ENCODE measurements around the gene C6orf136.

DNA sequence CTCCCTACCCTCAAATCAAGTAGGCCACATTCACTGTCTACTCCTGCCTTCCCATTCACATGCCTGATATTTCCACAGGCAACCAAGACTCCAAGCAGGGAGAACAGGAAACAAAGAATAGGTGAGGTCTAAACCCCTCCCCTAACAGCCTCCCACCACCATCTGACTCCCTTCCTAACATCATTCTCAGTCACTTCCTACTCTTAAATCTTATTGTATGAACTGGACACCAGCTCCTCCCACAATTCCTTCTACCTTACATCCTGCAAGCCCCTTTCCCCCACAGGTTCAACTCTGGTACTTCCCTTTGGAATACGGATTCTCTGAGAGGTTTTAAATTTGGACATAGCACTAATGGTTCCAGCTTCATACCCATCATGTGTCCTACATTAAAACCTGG is 944 bp upstream of the C6orf136 start:
- TF ChIP-seq EZH2 (IDR thresholded peaks at IDR 0.05; ENCODE audit: borderline replicate concordance, low read length), result no peak
- TF ChIP-seq, protein P1, sequence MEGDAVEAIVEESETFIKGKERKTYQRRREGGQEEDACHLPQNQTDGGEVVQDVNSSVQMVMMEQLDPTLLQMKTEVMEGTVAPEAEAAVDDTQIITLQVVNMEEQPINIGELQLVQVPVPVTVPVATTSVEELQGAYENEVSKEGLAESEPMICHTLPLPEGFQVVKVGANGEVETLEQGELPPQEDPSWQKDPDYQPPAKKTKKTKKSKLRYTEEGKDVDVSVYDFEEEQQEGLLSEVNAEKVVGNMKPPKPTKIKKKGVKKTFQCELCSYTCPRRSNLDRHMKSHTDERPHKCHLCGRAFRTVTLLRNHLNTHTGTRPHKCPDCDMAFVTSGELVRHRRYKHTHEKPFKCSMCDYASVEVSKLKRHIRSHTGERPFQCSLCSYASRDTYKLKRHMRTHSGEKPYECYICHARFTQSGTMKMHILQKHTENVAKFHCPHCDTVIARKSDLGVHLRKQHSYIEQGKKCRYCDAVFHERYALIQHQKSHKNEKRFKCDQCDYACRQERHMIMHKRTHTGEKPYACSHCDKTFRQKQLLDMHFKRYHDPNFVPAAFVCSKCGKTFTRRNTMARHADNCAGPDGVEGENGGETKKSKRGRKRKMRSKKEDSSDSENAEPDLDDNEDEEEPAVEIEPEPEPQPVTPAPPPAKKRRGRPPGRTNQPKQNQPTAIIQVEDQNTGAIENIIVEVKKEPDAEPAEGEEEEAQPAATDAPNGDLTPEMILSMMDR (conservative IDR thresholded peaks at IDR 0.05 in 1 of 2, IDR thresholded peaks at IDR 0.05 in 1 of 2; ENCODE audit: extremely low read depth in 1 of 2, insufficient read depth in 1 of 2, low read depth in 1 of 2, low read length in 2 of 2), result no peak
